ENCODE measurements around the gene SYT7. TPM values are rescaled to one million over a fixed set of nuclear protein-coding genes. Genes with fewer than 3 reads are reported as not detected.

The SYT7 gene
- total and polyA plus RNA-seq, 2 donors (not counting 1 experiment from before 2014, with no cell fraction given) = not detected

DNA sequence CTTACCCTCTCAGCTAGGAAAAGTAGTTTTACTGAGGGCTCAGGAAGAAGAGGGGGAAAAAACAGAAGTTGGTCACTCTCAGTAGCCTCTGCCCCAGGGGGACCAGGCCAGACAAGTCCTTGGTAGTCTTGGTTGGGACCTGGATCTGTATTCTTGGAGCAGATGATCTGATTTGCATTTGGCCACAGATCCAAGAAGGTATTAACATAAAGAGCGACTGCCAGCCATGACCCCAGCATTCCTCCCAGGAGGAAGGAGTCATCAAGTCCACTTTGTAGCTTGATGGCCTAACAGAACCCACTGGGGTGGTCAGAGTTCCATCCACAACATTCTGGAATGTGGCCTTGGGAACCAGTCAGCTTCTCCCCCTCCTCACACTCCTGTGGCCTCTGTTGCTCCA is 78.4 kb downstream of the SYT7 start:
- H3K4me3 Mint-ChIP-seq = no peak overlapping the region
- no peaks in the 10 kb centered on the region for H3K4me1 Mint-ChIP-seq
- TF ChIP-seq EZH2 (IDR thresholded peaks at IDR 0.05; ENCODE audit: borderline replicate concordance, insufficient read depth, low read depth, low read length, poor library complexity, severe bottlenecking) (no peak), CTCF (IDR thresholded peaks at IDR 0.05) (no peak)
- H3K9me3 ChIP-seq (ENCODE audit: control extremely low read depth in 1 of 3, control insufficient read depth in 2 of 3, insufficient read depth in 1 of 3, low read length in 2 of 3) = peaks cover 0 to 3% (median 0%) of the 10 kb centered on the region in 3 donors
- POLR2A ChIA-PET = no interaction called here
- no peak overlapping the region for H3K4me2 ChIP-seq (replicated peaks; ENCODE audit: low read depth, low read length, poor library complexity, severe bottlenecking)
- peaks cover 10% of the 10 kb centered on the region for H3K27me3 Mint-ChIP-seq
- H3K27ac ChIP-seq (ENCODE audit: low read length in 2 of 2) = no peak overlapping the region
- CTCF ChIA-PET = interaction anchor here (4.0 kb wide), 1 partner anchor 15 kb away, joined by 13 read pairs; no protein-coding TSS in a partner anchor
- ATAC-seq (ENCODE audit: low read depth) (no peak), DNase-seq (no peak)
- H4K20me1 ChIP-seq (ENCODE audit: control insufficient read depth, insufficient read depth, low read length, poor library complexity, severe bottlenecking) = no peaks in the 10 kb centered on the region
- peaks cover 0 to 16% (median 4%) of the 10 kb centered on the region in 4 experiments for H3K27me3 ChIP-seq (replicated peaks in 1 of 4; ENCODE audit: control extremely low read depth in 1 of 4, control insufficient read depth in 3 of 4, insufficient read depth in 4 of 4, low read length in 3 of 4)
- WGBS (ENCODE audit: insufficient coverage) = 91% methylated on average over 1 of the region's 1 CpG
- no peak overlapping the region for H3K9ac ChIP-seq (ENCODE audit: low read length)
- intact Hi-C loops (cut with micrococcal nuclease) = no loop called here
- no peaks in the 10 kb centered on the region for H3K9me3 Mint-ChIP-seq (ENCODE audit: insufficient read depth)
- no peaks in the 10 kb centered on the region for H3K36me3 ChIP-seq (replicated peaks in 1 of 2; ENCODE audit: control extremely low read depth in 1 of 2, control insufficient read depth in 1 of 2, extremely low read depth in 1 of 2, insufficient read depth in 2 of 2, low read length in 1 of 2)
- no peak overlapping the region for H3K4me3 ChIP-seq (ENCODE audit: control extremely low read depth in 1 of 5, extremely low read depth in 1 of 5, insufficient read depth in 1 of 5, low read depth in 2 of 5, low read length in 4 of 5)
- no peak overlapping the region for H3K27ac Mint-ChIP-seq
- H2AFZ ChIP-seq (ENCODE audit: insufficient read depth, low read depth, low read length, poor library complexity, severe bottlenecking) = no peak overlapping the region
- no peaks in the 10 kb centered on the region for H3K4me1 ChIP-seq (ENCODE audit: control insufficient read depth in 2 of 2, insufficient read depth in 2 of 2, low read length in 2 of 2)
- H3K79me2 ChIP-seq (ENCODE audit: control insufficient read depth, insufficient read depth, low read length) = no peaks in the 10 kb centered on the region

- ATAC-seq (ENCODE audit: low read depth) (no peak), DNase-seq (no peak)
- TF ChIP-seq EZH2 (IDR thresholded peaks at IDR 0.05; ENCODE audit: borderline replicate concordance, insufficient read depth, low read depth, low read length, poor library complexity, severe bottlenecking) = no peak
- no peak overlapping the region for H3K27ac Mint-ChIP-seq
- intact Hi-C loops (cut with micrococcal nuclease) = no loop called here
- Histone ChIP-seq H4K20me1 (ENCODE audit: control insufficient read depth, insufficient read depth, low read length, poor library complexity, severe bottlenecking) (no peaks in the 10 kb centered on the region), H3K9me3 (ENCODE audit: control extremely low read depth in 1 of 3, control insufficient read depth in 2 of 3, insufficient read depth in 1 of 3, low read length in 2 of 3) (peaks cover 0 to 4% (median 0%) of the 10 kb centered on the region in 3 donors), H3K79me2 (ENCODE audit: control insufficient read depth, insufficient read depth, low read length) (no peaks in the 10 kb centered on the region), H3K4me2 (replicated peaks; ENCODE audit: low read depth, low read length, poor library complexity, severe bottlenecking) (no peak overlapping the region), H3K9ac (ENCODE audit: low read length) (no peak overlapping the region), H2AFZ (ENCODE audit: insufficient read depth, low read depth, low read length, poor library complexity, severe bottlenecking) (no peak overlapping the region), H3K4me3 (ENCODE audit: control extremely low read depth in 1 of 5, extremely low read depth in 1 of 5, insufficient read depth in 1 of 5, low read depth in 2 of 5, low read length in 4 of 5) (no peak overlapping the region), H3K27ac (ENCODE audit: low read length in 2 of 2) (no peak overlapping the region), H3K27me3 (replicated peaks in 1 of 4; ENCODE audit: control extremely low read depth in 1 of 4, control insufficient read depth in 3 of 4, insufficient read depth in 4 of 4, low read length in 3 of 4) (no peaks in the 10 kb centered on the region), H3K36me3 (replicated peaks in 1 of 2; ENCODE audit: control extremely low read depth in 1 of 2, control insufficient read depth in 1 of 2, extremely low read depth in 1 of 2, insufficient read depth in 2 of 2, low read length in 1 of 2) (no peaks in the 10 kb centered on the region), H3K4me1 (ENCODE audit: control insufficient read depth in 2 of 2, insufficient read depth in 2 of 2, low read length in 2 of 2) (no peaks in the 10 kb centered on the region)
- WGBS (ENCODE audit: insufficient coverage) = 93% methylated on average over 7 of the region's 12 CpGs
- ChIA-PET CTCF (interaction anchor here (4.0 kb wide), 1 partner anchor 17 kb away, joined by 13 read pairs; no protein-coding TSS in a partner anchor), POLR2A (no interaction called here)
- H3K27me3 Mint-ChIP-seq = no peaks in the 10 kb centered on the region
- H3K9me3 Mint-ChIP-seq (ENCODE audit: insufficient read depth) = no peaks in the 10 kb centered on the region
- H3K4me1 Mint-ChIP-seq = no peaks in the 10 kb centered on the region
- H3K4me3 Mint-ChIP-seq = no peak overlapping the region
These were observed 80.9 kb downstream of the SYT7 start for GRCh38 chr11:61499816-61500491.
